Fibroblast of skin of left biceps (primary cell): ENCODE measurements around the gene RAB40B.
A peak's percentile ranks its signal among the peaks of the same experiment; 100 is the strongest.

ENCODE experiments used
- DNase-seq, 2 experiments: peaks; one replicate each; pipeline ENCODE4 v3.0.0-alpha.2; 2013; ENCODE audit warnings: low read depth in 2 of 2

Gene RAB40B

DNA sequence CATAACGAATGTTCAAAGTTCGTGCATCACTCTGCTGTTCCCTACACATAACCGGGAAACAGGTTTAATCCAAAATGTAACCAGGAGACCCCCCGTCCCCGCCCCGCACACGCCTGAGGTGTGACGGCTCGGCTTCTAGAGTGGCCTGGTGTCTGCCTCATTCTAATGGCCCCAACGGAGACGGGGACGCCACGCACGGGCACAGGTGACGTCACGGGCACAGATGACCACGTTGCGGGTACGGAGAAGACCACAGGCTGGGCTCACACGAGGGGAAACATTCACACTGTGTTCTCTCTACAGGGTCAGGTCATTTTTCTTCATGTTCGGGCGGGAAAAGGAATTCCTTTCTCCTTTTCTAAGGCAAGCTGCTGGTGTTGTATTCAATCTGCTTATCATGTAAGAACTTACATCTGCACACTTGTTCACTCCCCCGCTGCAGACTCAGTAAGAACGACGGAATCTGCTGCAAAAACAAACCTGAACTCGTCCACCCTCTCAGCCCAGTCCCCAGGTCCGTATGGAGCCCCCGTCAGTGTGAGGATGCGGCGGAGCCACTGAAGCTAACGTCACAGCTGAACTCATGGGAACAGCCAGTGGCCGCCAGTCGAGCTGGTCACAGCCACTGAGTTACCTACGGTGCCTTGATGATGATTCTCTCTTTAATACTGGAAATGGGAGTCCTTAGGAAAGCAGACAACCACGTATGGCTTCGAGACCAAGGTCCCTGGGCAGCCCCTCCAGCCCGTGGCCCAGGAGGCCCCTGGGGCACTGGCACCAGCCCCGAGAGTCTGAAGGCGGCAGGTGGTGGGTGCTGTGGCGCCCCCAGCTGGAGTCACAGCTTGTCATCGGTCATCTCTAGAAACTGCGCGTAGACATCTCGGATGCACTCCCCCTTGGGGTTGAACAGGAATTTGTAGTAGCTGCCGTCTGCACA lies 83.1 kb downstream of the RAB40B start:
- DNase-seq, result no peak

DNA sequence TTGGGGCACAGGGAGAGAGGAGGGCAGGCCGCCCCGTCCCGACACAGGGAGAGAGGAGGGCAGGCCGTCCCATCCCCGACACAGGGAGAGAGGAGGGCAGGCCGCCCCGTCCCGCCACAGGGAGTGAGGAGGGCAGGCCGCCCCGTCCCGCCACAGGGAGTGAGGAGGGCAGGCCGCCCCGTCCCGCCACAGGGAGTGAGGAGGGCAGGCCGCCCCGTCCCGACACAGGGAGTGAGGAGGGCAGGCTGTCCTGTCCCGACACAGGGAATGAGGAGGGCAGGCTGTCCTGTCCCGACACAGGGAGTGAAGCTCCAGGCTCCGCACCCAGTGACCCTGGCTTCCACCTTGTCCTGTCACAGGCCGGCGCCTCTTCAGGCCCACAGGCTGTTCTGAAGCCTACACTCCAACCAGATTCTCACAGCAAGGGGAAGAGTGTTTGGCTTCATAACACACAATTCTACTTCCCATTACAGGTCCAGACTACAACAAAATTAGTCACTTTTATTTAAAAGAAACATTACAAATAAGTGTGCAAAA lies 84.3 kb downstream of the RAB40B start:
- DNase-seq, result no peak

DNA sequence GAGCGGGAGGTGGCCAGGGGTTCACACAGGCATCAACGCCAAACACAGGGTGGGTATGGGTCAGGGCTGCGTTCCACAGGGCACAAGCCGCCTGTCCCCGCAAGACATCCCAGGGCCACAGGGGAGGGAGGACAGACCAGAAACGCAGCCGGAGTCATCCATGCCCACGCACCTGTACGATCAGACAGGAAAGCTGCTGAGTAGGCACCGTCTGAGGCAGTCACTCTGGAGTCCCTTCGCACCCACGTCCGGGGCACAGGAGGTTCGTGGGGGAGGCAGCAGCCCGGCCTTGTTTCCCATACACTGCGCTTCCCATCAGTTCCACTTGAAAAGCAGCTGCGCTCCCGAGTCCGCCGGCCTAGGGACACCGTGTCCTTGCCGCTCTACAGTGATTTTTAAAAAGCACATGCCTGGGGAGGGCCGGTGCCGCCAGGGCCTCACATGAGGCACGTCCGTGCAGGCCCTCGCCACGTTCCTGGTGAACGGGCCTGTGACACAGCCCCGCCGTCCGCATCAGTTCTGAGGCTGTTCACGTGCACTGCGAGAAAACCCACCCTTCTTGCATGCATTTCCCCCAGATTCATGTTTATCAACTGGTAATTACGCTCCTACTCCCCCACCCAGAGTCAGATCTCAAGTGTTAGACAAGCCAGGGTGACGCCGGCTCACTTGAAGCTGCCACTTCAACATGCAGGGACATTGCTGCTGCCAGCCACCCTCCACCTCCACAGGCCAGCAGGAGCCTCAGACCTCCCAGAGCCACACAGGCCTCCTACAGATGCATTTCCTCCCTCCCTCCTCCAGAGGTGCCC lies 85.0 kb downstream of the RAB40B start:
- no peak for DNase-seq

DNA sequence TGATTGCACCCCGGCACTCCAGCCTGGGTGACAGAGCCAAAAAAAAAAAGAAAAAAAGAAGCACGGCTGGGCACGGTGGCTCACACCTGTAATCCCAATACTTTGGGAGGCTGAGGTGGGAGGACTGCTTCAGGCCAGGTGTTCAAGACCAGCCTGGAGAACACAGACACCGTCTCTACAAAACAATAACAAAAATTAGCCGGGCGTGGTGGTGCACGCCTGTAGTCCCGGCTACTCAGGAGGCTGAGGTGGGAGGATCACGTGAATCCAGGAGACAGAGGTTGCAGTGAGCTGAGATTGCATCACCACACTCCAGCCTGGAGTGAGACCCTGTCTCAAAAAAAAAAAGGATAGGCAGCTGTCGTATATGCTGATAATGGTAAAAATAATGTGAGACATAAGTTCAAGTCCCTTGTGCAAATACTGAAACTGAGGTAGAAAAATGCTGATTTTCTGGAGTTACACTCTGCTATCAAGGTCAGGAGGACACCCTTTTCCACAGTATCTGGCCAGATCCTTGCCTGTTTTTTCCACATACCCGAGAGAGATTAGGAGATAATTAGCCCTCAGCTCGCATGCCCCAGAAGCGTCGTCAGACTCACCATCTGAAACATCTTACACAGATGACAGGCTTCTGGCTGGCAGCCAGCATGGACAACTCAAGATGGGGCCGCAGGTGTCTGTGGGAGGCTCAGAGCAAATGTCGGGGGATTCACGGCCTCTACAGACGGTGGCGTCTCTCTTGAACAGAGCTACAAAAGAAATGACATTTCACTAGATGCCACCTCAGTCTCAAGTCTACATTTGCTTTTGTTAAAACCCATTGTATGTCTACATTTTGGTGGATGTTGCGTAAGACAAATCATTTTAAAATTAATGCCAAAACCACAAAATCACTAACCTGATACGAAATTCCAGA lies 87.1 kb downstream of the RAB40B start:
- peak; percentile 35 to 42 for DNase-seq

DNA sequence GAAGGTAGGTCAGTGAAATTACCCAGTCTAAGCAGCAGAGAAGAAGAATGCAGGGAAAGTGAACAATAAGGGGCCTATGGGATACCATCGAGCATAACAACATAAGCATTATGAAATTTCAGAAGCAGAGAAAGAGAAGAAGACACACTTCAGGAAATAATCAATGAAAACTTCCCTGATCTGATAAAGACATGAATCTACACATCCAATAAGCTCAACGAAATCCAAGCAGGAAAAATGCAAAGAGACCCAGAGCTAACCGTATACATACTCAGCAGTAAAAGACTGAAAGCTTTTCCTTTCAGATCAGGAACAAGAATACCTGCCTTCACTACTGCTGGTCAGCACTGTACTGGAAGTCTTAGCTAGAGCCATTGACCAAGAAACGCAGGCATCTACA lies 88.8 kb downstream of the RAB40B start:
- DNase-seq, result no peak

DNA sequence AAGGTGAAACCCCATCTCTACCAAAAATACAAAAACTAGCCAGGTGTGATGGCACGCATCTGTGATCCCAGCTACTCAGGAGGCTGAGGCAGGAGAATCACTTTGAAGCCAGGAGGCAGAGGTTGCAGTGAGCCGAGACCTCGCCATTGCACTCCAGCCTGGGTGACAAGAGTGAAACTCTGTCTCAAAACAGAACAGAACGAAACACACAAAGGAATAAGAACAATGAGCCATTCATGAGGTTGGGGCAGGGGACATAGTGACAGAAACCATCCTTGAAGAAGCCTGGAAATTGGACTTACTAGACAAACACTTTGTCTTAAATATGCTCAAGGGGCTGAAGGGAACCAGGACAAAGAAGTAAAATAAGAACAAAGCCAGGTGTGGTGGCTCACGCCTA lies 89.7 kb downstream of the RAB40B start:
- no peak for DNase-seq

DNA sequence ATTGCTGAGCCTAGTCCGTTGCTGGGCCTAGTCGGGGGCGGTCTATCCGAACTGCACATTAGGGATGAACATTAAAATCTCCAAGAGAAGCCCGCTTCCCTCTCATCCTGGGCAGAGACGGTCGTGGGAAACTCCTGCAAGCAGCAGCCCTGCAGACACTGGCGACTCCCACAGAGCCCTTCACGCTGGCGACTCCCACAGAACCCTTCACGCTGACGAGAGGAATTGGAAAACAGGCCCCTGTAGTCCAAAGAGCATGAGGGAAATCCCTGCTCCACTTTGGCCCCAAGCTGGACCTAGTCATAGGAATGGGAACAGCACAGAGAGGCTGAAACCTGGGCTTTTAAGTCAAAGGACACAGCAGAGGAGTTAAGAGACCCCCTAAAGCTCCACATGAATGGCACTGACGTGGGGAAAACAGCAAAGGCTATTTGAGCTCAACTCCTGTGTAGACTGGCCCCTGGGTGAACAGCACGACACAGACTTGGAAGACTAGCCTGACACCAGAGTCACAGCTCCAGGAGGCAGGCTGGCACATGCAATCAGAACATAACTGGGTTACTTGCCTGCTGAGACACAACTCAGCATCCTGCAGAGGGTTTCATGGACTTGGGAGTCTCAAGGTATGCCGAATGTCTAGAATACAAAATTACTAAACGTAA lies 92.4 kb downstream of the RAB40B start:
- DNase-seq, result no peak
